Osteocyte (in vitro differentiated cells): ENCODE results near the gene GNG8. TPM values are rescaled to one million over a fixed set of nuclear protein-coding genes. Genes with fewer than 3 reads are reported as not detected.

Experiments
- DNase-seq: peaks from one replicate; pipeline ENCODE4 v3.0.0; 2021; ENCODE audit warnings: mixed read lengths; ENCODE audit not compliant: unreplicated experiment; ENCODE audit errors: extremely low spot score
- H3K27ac Mint-ChIP-seq: one replicate; pipeline ENCODE4 v1.8.0; 2021; ENCODE audit warnings: mild to moderate bottlenecking, mixed read lengths; ENCODE audit not compliant: unreplicated experiment
- H3K27me3 Mint-ChIP-seq: one replicate; pipeline ENCODE4 v1.8.0; 2021; ENCODE audit warnings: mixed read lengths; ENCODE audit not compliant: unreplicated experiment
- H3K36me3 Mint-ChIP-seq: one replicate; pipeline ENCODE4 v1.8.0; 2021; ENCODE audit warnings: mixed read lengths; ENCODE audit not compliant: unreplicated experiment
- H3K4me1 Mint-ChIP-seq: one replicate; pipeline ENCODE4 v1.8.0; 2021; ENCODE audit warnings: mixed read lengths; ENCODE audit not compliant: unreplicated experiment
- H3K4me3 Mint-ChIP-seq: one replicate; pipeline ENCODE4 v1.8.0; 2021; ENCODE audit warnings: mild to moderate bottlenecking, moderate library complexity, mixed read lengths; ENCODE audit not compliant: unreplicated experiment
- H3K9me3 Mint-ChIP-seq: one replicate; pipeline ENCODE4 v1.8.0; 2021; ENCODE audit warnings: mixed read lengths; ENCODE audit not compliant: unreplicated experiment
- total RNA-seq: library from RNA; stranded (reverse); gene quantifications from 2 replicates; pipeline ENCODE4 v1.2.1, GENCODE V29; 2021
- TF ChIP-seq, protein P1 (sequence below): fragments of 200-600 bp; sonication (generic); IDR thresholded peaks from 2 replicates; pipeline ENCODE4 v1.5.0; 2021; ENCODE audit warnings: antibody characterized with exemption, mild to moderate bottlenecking, moderate library complexity

Gene GNG8
- total RNA-seq, 1 donor from 2014 or later = not detected

DNA sequence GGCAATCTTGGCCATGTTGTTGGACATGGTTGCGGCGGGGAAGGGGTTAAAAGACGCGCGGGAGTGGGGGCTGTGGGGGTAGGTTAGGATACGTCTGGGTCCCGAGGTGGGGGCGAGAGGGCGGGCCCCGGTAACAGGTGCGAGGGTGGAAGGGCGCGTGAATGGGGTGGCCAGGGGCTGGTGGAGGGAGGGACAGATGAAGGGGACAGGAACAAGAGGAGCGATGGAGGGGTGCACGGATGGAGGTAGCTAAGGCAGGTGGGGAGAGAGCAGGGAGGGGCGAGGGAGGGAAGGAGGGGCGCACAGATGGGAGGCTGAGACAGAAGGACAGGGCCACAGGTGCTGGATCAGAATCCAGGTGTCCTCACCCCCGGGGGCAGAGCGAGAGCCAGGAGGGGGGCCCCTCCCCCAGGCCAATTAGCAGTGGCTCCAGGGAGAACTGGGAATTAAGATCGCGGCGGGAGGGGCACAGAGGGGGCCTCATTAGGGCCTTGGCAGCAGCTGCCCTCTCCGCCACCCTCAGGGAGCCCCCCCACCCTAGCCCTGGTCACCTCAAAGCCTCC is 1.3 kb downstream of the GNG8 start:
- Mint-ChIP-seq H3K27ac (no peak overlapping the region), H3K4me3 (peak overlapping the region; percentile 12), H3K4me1 (peaks cover 5% of the 10 kb centered on the region), H3K9me3 (no peaks in the 10 kb centered on the region), H3K36me3 (no peaks in the 10 kb centered on the region), H3K27me3 (peaks cover 6% of the 10 kb centered on the region)
- TF ChIP-seq, protein P1, sequence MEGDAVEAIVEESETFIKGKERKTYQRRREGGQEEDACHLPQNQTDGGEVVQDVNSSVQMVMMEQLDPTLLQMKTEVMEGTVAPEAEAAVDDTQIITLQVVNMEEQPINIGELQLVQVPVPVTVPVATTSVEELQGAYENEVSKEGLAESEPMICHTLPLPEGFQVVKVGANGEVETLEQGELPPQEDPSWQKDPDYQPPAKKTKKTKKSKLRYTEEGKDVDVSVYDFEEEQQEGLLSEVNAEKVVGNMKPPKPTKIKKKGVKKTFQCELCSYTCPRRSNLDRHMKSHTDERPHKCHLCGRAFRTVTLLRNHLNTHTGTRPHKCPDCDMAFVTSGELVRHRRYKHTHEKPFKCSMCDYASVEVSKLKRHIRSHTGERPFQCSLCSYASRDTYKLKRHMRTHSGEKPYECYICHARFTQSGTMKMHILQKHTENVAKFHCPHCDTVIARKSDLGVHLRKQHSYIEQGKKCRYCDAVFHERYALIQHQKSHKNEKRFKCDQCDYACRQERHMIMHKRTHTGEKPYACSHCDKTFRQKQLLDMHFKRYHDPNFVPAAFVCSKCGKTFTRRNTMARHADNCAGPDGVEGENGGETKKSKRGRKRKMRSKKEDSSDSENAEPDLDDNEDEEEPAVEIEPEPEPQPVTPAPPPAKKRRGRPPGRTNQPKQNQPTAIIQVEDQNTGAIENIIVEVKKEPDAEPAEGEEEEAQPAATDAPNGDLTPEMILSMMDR = no peak
- no peak for DNase-seq

DNA sequence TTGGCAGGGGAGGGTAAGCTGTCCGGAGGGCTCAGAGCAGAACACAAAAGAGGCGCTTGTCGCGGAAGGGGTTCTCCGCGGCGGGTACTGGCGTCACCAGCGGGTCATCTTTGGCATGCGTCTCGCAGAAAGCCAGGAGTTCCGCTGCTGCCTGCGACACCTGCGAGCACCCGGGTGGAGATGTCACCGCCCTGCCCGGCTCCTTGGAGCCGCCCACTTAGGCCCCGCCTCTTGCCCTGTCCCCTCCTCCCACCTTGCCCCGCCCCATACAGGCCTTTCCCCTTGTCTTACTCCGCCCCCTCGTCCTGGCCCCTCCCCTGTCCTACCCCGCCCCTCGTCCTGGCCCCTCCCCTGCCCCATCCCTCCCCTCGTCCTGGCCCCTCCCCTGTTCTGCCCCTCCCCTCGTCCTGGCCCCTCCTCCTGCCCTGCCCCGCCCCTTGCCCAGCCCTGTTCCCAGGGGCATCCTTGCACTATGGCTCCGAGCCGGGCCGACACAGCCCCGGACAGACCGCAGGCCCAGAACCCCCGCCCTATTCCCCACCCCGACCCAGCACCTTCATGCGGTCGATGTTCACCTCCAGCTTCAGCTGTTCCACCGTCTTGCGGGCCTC is 1.9 kb downstream of the GNG8 start:
- Mint-ChIP-seq H3K27me3 (peaks cover 6% of the 10 kb centered on the region), H3K36me3 (no peaks in the 10 kb centered on the region), H3K4me1 (peaks cover 3% of the 10 kb centered on the region), H3K4me3 (peak overlapping the region; percentile 46), H3K9me3 (no peaks in the 10 kb centered on the region), H3K27ac (no peak overlapping the region)
- TF ChIP-seq, protein P1 = no peak
- peak; percentile 88 for DNase-seq

DNA sequence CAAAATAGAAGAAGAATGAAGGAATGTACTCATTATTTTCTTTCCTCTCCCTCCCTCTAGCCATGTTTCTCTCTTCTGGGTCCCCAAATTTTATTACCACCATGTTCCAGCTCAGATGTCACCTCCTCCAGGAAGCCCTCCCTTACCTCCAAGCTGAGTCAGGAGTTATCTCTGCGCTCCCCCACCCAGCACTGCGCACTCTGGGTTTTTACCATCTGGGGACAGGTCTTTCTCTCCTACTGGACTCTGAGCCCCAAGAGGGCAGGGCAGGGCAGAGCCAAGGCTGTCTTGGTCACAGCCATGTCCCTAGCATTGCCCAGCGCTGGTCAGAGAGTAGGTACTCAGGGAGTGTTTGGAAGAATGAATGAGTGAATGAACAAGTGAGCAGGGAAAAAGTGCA is 2.9 kb downstream of the GNG8 start:
- Mint-ChIP-seq H3K36me3 (no peaks in the 10 kb centered on the region), H3K27ac (no peak overlapping the region), H3K9me3 (no peaks in the 10 kb centered on the region), H3K4me1 (peaks cover 3% of the 10 kb centered on the region), H3K27me3 (peaks cover 6% of the 10 kb centered on the region), H3K4me3 (peak overlapping the region; percentile 24)
- TF ChIP-seq, protein P1 = no peak
- DNase-seq = no peak

DNA sequence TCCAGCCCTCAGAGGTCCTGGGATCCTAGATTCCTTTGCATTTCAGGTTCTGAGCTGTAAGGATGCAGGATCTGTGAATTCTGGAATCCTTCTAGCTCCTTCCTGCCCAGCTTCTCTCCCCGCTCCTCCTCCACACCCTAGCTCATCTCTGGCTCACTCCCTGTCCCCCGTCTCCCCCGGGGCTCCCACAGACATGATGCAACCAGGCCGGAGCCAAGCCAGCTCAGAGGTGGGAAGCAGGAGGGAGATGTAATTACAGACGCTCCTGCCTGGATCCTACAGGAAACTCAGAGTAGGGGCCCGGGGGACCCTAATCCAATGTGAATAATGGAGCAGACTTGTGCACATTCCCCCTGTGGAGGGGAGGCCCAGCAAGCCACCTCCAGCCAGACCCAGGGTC is 4.5 kb downstream of the GNG8 start:
- no peaks in the 10 kb centered on the region for H3K9me3 Mint-ChIP-seq
- peaks cover 6% of the 10 kb centered on the region for H3K4me1 Mint-ChIP-seq
- peaks cover 6% of the 10 kb centered on the region for H3K27me3 Mint-ChIP-seq
- H3K27ac Mint-ChIP-seq = no peak overlapping the region
- DNase-seq = no peak
- H3K36me3 Mint-ChIP-seq = no peaks in the 10 kb centered on the region
- TF ChIP-seq, protein P1 = no peak
- no peak overlapping the region for H3K4me3 Mint-ChIP-seq

DNA sequence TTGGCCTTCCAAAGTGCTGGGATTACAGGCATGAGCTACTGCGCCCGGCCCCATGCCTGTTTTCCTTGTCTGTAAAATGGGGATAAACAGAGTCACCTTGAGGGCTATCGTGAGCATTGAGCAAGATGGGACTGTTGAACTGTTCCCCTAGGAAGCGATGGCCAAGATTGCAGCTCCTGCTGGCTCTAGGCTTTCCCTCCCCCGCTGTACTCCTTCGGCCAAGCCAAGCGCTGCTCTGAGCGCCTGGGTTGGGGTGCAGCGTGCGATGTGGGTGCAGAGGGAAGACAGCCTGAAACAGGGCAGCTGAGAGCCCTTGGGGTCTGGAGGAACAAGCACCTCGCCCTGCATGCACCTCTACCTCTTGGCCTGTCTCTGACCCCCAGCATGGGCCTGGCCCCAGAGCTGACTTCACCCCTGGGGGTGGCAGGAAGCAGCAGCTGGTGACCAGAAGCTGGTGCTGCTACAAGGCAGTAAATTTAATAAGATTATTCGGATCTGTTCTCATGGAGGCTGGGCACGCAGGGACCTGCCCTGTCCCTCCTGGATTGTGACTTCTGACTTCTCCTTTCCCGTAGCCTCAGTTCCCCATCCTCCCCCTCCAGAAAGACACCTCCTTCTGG is 5.3 kb downstream of the GNG8 start:
- Mint-ChIP-seq H3K27ac (no peak overlapping the region), H3K4me3 (no peak overlapping the region), H3K4me1 (peaks cover 11% of the 10 kb centered on the region), H3K27me3 (peaks cover 4% of the 10 kb centered on the region), H3K36me3 (no peaks in the 10 kb centered on the region), H3K9me3 (no peaks in the 10 kb centered on the region)
- no peak for DNase-seq
- TF ChIP-seq, protein P1 = no peak
